MM.1S (cell line): ENCODE results near the gene SV2B.

Source experiments
- DNase-seq: peaks from one replicate; pipeline ENCODE4 v3.0.0-alpha.2; 2015
- H2AFZ ChIP-seq: fragments of 300-600 bp; sonication (generic); 2 replicates; pipeline ENCODE4 v1.6.0; 2016; ENCODE audit warnings: antibody characterized with exemption, low read length
- H3F3A ChIP-seq: fragments of 300-600 bp; sonication (generic); 2 replicates; pipeline ENCODE4 v1.6.1; 2016; ENCODE audit warnings: mild to moderate bottlenecking, antibody characterized with exemption, low read length, moderate library complexity, mixed read lengths; ENCODE audit not compliant: insufficient read depth
- H3K27ac ChIP-seq: fragments of 300-600 bp; sonication (generic); 2 replicates; pipeline ENCODE4 v1.5.1; 2016; ENCODE audit warnings: mild to moderate bottlenecking, low read length
- H3K27me3 ChIP-seq: fragments of 300-600 bp; sonication (generic); replicated peaks from 2 replicates; pipeline ENCODE4 v1.6.0; 2016; ENCODE audit warnings: low read length; ENCODE audit not compliant: insufficient read depth
- H3K36me3 ChIP-seq: fragments of 300-600 bp; sonication (generic); replicated peaks from 2 replicates; pipeline ENCODE4 v1.6.1; 2016; ENCODE audit warnings: mild to moderate bottlenecking, low read length, mixed read lengths; ENCODE audit not compliant: insufficient read depth
- H3K4me1 ChIP-seq: fragments of 300-600 bp; sonication (generic); 2 replicates; pipeline ENCODE4 v1.6.1; 2016; ENCODE audit warnings: low read length, mixed read lengths
- H3K4me2 ChIP-seq: fragments of 300-600 bp; sonication (generic); 2 replicates; pipeline ENCODE4 v1.6.0; 2016; ENCODE audit warnings: low read depth, low read length
- H3K4me3 ChIP-seq: fragments of 300-600 bp; sonication (generic); 2 replicates; pipeline ENCODE4 v1.5.1; 2016; ENCODE audit warnings: low read length, mixed read lengths
- H3K79me2 ChIP-seq: fragments of 300-600 bp; sonication (generic); 2 replicates; pipeline ENCODE4 v1.6.1; 2016; ENCODE audit warnings: mixed run types, low read length, mixed read lengths
- H3K9ac ChIP-seq: fragments of 300-600 bp; sonication (generic); 2 replicates; pipeline ENCODE4 v1.6.1; 2016; ENCODE audit warnings: low read length, mixed read lengths
- H3K9me2 ChIP-seq: fragments of 300-600 bp; sonication (generic); replicated peaks from 2 replicates; pipeline ENCODE4 v1.6.1; 2016; ENCODE audit warnings: mild to moderate bottlenecking, low read length, mixed read lengths; ENCODE audit not compliant: insufficient read depth
- H3K9me3 ChIP-seq: fragments of 300-600 bp; sonication (generic); replicated peaks from 2 replicates; pipeline ENCODE4 v1.6.1; 2016; ENCODE audit warnings: mild to moderate bottlenecking, low read length, mixed read lengths; ENCODE audit not compliant: insufficient read depth
- H4K20me1 ChIP-seq: fragments of 300-600 bp; sonication (generic); 2 replicates; pipeline ENCODE4 v1.6.1; 2016; ENCODE audit warnings: mild to moderate bottlenecking, low read length, moderate library complexity, mixed read lengths; ENCODE audit not compliant: insufficient read depth
- CTCF ChIP-seq: fragments of 300-600 bp; sonication (generic); IDR thresholded peaks from 2 replicates; pipeline ENCODE4 v1.5.1; 2016; ENCODE audit warnings: antibody characterized with exemption, low read length, mixed read lengths
- EZH2 ChIP-seq: fragments of 300-600 bp; sonication (generic); optimal IDR thresholded peaks from 2 replicates; pipeline ENCODE3; 2017; ENCODE audit warnings: low read depth, mild to moderate bottlenecking, antibody characterized with exemption, low read length, mixed read lengths
- EZH2phosphoT487 ChIP-seq: fragments of 300-600 bp; sonication (generic); IDR thresholded peaks from 2 replicates; pipeline ENCODE4 v1.6.1; 2018; ENCODE audit warnings: antibody characterized with exemption, low read length

SV2B gene

DNA sequence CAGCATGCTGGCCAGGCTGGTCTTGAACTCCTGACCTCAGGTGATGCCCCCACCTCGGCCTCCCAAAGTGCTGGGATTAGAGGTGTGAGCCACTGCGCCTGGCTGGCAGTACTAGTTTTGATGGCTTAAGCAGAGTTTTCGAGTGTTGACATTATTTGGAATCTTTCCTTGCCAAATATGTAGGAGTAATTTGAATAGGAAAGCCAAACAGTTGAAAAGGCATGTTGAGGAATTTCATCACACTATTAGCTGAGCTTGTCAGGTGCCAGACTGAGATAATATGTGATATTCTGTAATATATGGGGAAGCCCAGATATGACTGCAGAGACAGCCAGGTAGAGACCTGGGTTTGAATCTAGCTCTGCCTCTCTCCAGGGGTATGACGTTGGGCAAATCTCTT lies 109.3 kb downstream of the SV2B start:
- Histone ChIP-seq H3K27ac (no peak overlapping the region), H4K20me1 (no peaks in the 10 kb centered on the region), H3K9ac (no peak overlapping the region), H3K9me3 (no peaks in the 10 kb centered on the region), H3F3A (no peaks in the 10 kb centered on the region), H3K4me1 (peaks cover 4% of the 10 kb centered on the region; the same call in 1 of the 2 replicates), H3K4me3 (no peak overlapping the region), H3K27me3 (no peaks in the 10 kb centered on the region), H3K79me2 (no peaks in the 10 kb centered on the region), H3K9me2 (no peaks in the 10 kb centered on the region), H3K4me2 (no peak overlapping the region), H3K36me3 (no peaks in the 10 kb centered on the region), H2AFZ (no peak overlapping the region)
- TF ChIP-seq EZH2 (no peak), CTCF (no peak), EZH2phosphoT487 (no peak)
- no peak for DNase-seq

GRCh38 chr15:91209726-91210125 lies 109.7 kb downstream of the SV2B start:
- no peaks in the 10 kb centered on the region for H3K36me3 ChIP-seq
- DNase-seq, result no peak
- TF ChIP-seq EZH2 (no peak), EZH2phosphoT487 (no peak), CTCF (no peak)
- no peaks in the 10 kb centered on the region for H3F3A ChIP-seq
- no peak overlapping the region for H3K9ac ChIP-seq
- no peaks in the 10 kb centered on the region for H3K27me3 ChIP-seq
- H3K4me3 ChIP-seq, result no peak overlapping the region
- H3K4me2 ChIP-seq, result no peak overlapping the region
- no peaks in the 10 kb centered on the region for H3K9me2 ChIP-seq
- H3K9me3 ChIP-seq, result no peaks in the 10 kb centered on the region
- no peak overlapping the region for H2AFZ ChIP-seq
- H3K79me2 ChIP-seq, result no peaks in the 10 kb centered on the region
- peaks cover 4% of the 10 kb centered on the region; the same call in 1 of the 2 replicates for H3K4me1 ChIP-seq
- H3K27ac ChIP-seq, result no peak overlapping the region
- H4K20me1 ChIP-seq, result no peaks in the 10 kb centered on the region

DNA sequence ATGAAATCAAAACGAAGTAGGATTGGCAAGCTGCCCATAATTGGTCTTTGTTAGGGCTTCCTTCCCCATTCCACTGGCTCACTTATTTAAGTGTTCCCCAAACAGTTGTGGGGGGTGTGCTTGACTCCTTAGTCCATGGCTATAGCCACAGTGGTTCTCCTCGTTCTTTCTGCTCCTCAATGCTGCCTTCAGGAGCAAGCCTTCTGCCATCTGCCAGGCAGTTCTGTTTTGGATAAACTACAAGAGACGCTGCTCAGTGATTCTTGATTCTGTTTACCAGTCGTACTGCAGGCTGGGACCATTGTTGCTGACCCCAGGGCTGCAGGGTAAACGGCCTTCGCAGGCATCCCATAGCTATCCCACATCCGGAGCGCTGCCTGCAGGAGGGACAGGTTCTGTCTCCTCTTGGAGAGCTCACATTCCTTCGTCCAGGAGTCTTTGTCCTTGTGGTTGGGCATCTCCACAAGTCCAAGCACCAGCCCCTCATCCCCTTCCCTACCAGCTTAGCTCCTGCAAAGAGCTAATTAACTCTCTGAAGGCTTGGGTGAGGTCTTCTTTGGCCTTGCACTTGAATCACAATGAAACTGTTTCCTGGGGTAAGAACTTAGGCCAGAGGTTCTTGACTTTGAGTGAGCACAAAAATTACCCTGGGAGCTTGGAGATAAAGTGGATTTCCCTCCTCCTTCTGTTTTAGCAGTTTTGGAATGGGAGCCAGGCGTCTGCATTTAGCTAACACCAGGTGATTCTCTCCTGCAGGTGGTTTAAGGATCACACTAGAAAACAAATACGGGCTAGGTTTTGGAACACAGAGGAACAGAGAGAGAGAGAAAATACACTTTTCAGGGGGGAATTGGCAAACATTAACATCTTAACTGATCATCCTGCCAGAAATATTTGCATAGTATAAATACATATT lies 114.9 kb downstream of the SV2B start:
- DNase-seq, result no peak
- Histone ChIP-seq H2AFZ (no peak overlapping the region), H3K4me3 (no peak overlapping the region), H3K27ac (no peak overlapping the region), H3K79me2 (no peaks in the 10 kb centered on the region), H3K4me1 (no peaks in the 10 kb centered on the region), H3K9ac (no peak overlapping the region), H3K27me3 (no peaks in the 10 kb centered on the region), H3K4me2 (no peak overlapping the region), H4K20me1 (no peaks in the 10 kb centered on the region), H3F3A (no peaks in the 10 kb centered on the region), H3K36me3 (no peaks in the 10 kb centered on the region), H3K9me3 (no peaks in the 10 kb centered on the region), H3K9me2 (no peaks in the 10 kb centered on the region)
- TF ChIP-seq EZH2phosphoT487 (no peak), EZH2 (no peak), CTCF (no peak)
